ENCODE results near the gene DCST1. TPM values are rescaled to one million over a fixed set of nuclear protein-coding genes. Genes with fewer than 3 reads are reported as not detected.

Gene DCST1
- total RNA-seq, 1 experiment from 2014 or later, result 0.32 TPM

- TF ChIP-seq ZBTB33 (IDR thresholded peaks at IDR 0.05; ENCODE audit: extremely low read depth, insufficient replicate concordance, low read length) (no peak), ATF3 (IDR thresholded peaks at IDR 0.05) (no peak)
These were observed 33.3 kb upstream of the DCST1 start (continued) for GRCh38 chr1:155000411-155000725.

- Histone ChIP-seq H3K4me2 (ENCODE audit: low read length) (peak overlapping the region; percentile 96), H3K27me3 (ENCODE audit: insufficient read depth, low read length) (no peaks in the 10 kb centered on the region), H3K9me3 (ENCODE audit: control insufficient read depth in 1 of 2, insufficient read depth in 1 of 2, low read depth in 1 of 2, low read length in 2 of 2) (no peaks in the 10 kb centered on the region), H3K36me3 (ENCODE audit: control insufficient read depth in 1 of 2, insufficient read depth in 2 of 2, low read length in 2 of 2) (no peaks in the 10 kb centered on the region), H3K9ac (ENCODE audit: low read length) (peak overlapping the region; percentile 91), H2AFZ (ENCODE audit: low read depth, low read length, poor library complexity, severe bottlenecking) (no peak overlapping the region), H3K9me2 (ENCODE audit: insufficient read depth) (no peaks in the 10 kb centered on the region), H4K20me1 (ENCODE audit: insufficient read depth) (no peaks in the 10 kb centered on the region), H3K4me3 (replicated peaks in 1 of 2; ENCODE audit: low read depth in 1 of 2, low read length in 2 of 2) (peak overlapping the region; percentile 85 to 98), H3K27ac (ENCODE audit: low read depth, low read length) (peak overlapping the region; percentile 99), H3K4me1 (ENCODE audit: control insufficient read depth in 1 of 2, insufficient read depth in 2 of 2, low read length in 2 of 2) (peaks cover 26 to 60% of the 10 kb centered on the region in 2 experiments), H3K79me2 (ENCODE audit: insufficient read depth, low read length) (peaks cover 33% of the 10 kb centered on the region)
- TF ChIP-seq POLR2AphosphoS5 (IDR thresholded peaks at IDR 0.05; ENCODE audit: low read depth, low read length) (peak; percentile 82), YY1 (IDR thresholded peaks at IDR 0.05; ENCODE audit: extremely low read depth, insufficient replicate concordance, low read depth, low read length) (peak; percentile 71), CEBPB (IDR thresholded peaks at IDR 0.05; ENCODE audit: low read depth) (no peak), POLR2A (IDR thresholded peaks at IDR 0.05; ENCODE audit: borderline replicate concordance, extremely low read depth, insufficient read depth, insufficient read length) (peak; percentile 10)
- peak; percentile 90 for DNase-seq (ENCODE audit: low read depth, low spot score)
- intact Hi-C loops (cut with micrococcal nuclease), result loop anchor here (1.0 to 5.0 kb wide), 2 partner anchors 27 to 51 kb away; partner anchors contain the start of genes ADAM15 and CKS1B
- RAD21 ChIA-PET (ENCODE audit: low non-redundant PET in 1 of 2, low total read pairs in 2 of 2, uncharacterized antibody in 2 of 2, unreplicated experiment in 2 of 2), result interaction anchor here in 1 of 2 experiments (0.6 kb wide), 1 partner anchor 69 kb away, joined by 4 read pairs; no protein-coding TSS in a partner anchor
- BruUV-seq (replicated peaks), result no TSS peak
- ATAC-seq, result peak; percentile 58
- POLR2A ChIA-PET, result interaction anchor here (0.7 to 2.5 kb wide), 8 partner anchors 11 to 67 kb away, joined by 3 to 22 read pairs (median 3); partner anchors contain the start of genes FLAD1 and SHC1
- CTCF ChIA-PET, result interaction anchor here (0.9 to 2.6 kb wide), 10 partner anchors 15 to 556 kb away, joined by 3 to 25 read pairs (median 3); partner anchors contain the start of genes ADAM15, FLAD1, PYGO2 and SHC1
These were observed 32.7 kb upstream of the DCST1 start for GRCh38 chr1:155000726-155001424.
